Sigmoid colon (tissue), 7 donors: ENCODE measurements around the gene TUBA8. TPM values are rescaled to one million over a fixed set of nuclear protein-coding genes. Genes with fewer than 3 reads are reported as not detected.

Experiments
- DNase-seq: peaks from one replicate; pipeline ENCODE4 v3.0.0-alpha.2; 2019
- H3K27ac ChIP-seq, 4 donors: fragments of 200-600 bp; sonication (generic); one replicate each; pipeline ENCODE4 v1.5.1; 2016 to 2019; ENCODE audit warnings: mild to moderate bottlenecking in 1 of 4
- H3K27me3 ChIP-seq, 3 donors: fragments of 200-600 bp; sonication (generic); one replicate each; pipeline ENCODE4 v1.5.1; 2019; ENCODE audit warnings: mild to moderate bottlenecking in 1 of 3
- H3K36me3 ChIP-seq, 4 donors: fragments of 200-600 bp; sonication (generic); one replicate each; pipeline ENCODE4 v1.5.1; 2016 to 2019
- H3K4me1 ChIP-seq, 4 donors: fragments of 200-600 bp; sonication (generic); one replicate each; pipeline ENCODE4 v1.5.1; 2017 to 2019
- H3K4me3 ChIP-seq, 4 donors: fragments of 200-600 bp; sonication (generic); one replicate each; pipeline ENCODE4 v1.5.1; 2017 to 2019; ENCODE audit warnings: mild to moderate bottlenecking in 2 of 4, moderate library complexity in 1 of 4
- H3K9me3 ChIP-seq, 4 donors: fragments of 200-600 bp in 3 of 4; sonication (generic) in 3 of 4; one replicate each; pipeline versions ENCODE4 v1.5.1 to v1.6.1; 2013 to 2019
- EP300 ChIP-seq, 4 donors: sonication (generic); formaldehyde crosslinking; IDR thresholded peaks; one replicate each; pipeline ENCODE4 v1.6.1; 2017; ENCODE audit warnings: antibody characterized with exemption in 4 of 4
- POLR2A ChIP-seq, 2 donors: fragments of 450-650 bp; IDR thresholded peaks; one replicate each; pipeline ENCODE4 v1.6.1; 2016; ENCODE audit warnings: antibody characterized with exemption in 2 of 2, mild to moderate bottlenecking in 2 of 2, moderate library complexity in 2 of 2
- POLR2AphosphoS5 ChIP-seq, 4 donors: sonication (generic); formaldehyde crosslinking; IDR thresholded peaks; one replicate each; pipeline ENCODE4 v1.6.1; 2017; ENCODE audit warnings: antibody characterized with exemption in 4 of 4
- WGBS, 2 donors: extraction: QIAGEN DNeasy Blood & Tissue Kit; methylation state at CpG; one replicate each; pipeline ENCODE4 v1.1.7; 2013; 5-methylcytosine and 5-hydroxymethylcytosine counted together
- intact Hi-C: fragments of 100-400 bp; cut with DNase I; formaldehyde crosslinking; loops from one replicate; pipeline ENCODE4 v1.15.1; 2023
- polyA plus RNA-seq, 3 donors: library from polyadenylated mRNA; stranded (reverse); fragments of 200-250 nt; gene quantifications; one replicate each; pipeline ENCODE4 v1.2.3, GENCODE V29; 2013
- total RNA-seq, 4 donors: library from RNA; depleted of rRNA; stranded (reverse); fragments of >200 nt; gene quantifications; one replicate each; pipeline ENCODE4 v1.1.0, GENCODE V29; 2016
- TF ChIP-seq, protein P1 (sequence below), 4 experiments: fragments of 450-650 bp in 3 of 4; fragments of 200-600 bp in 1 of 4; IDR thresholded peaks; one replicate each; pipeline ENCODE4 v1.5.1; 2016 to 2019; ENCODE audit warnings: antibody characterized with exemption in 4 of 4, mild to moderate bottlenecking in 3 of 4, moderate library complexity in 2 of 4
- donor health status: healthy with polysubstance abuse.
- donor health status: Bipolar disorder and iron deficiency.
- donor health status: healthy.

TUBA8 gene
- total and polyA plus RNA-seq, 7 donors: 0.81 to 3.3 (median 1.1) TPM

GRCh38 chr22:18144105-18144504 lies 33.5 kb downstream of the TUBA8 start:
- H3K4me1 ChIP-seq: peaks cover 0 to 3% (median 1%) of the 10 kb centered on the region in 4 donors
- DNase-seq: no peak
- H3K4me3 ChIP-seq: no peak overlapping the region
- no peaks in the 10 kb centered on the region for H3K36me3 ChIP-seq
- TF ChIP-seq POLR2A (IDR thresholded peaks at IDR 0.05) (no peak), EP300 (IDR thresholded peaks at IDR 0.05) (no peak), POLR2AphosphoS5 (IDR thresholded peaks at IDR 0.05) (no peak)
- intact Hi-C loops: loop anchor here (5.0 kb wide), 1 partner anchor 37 kb away; no protein-coding TSS in a partner anchor
- H3K27me3 ChIP-seq: no peaks in the 10 kb centered on the region
- H3K9me3 ChIP-seq: no peaks in the 10 kb centered on the region
- no peak overlapping the region for H3K27ac ChIP-seq

DNA sequence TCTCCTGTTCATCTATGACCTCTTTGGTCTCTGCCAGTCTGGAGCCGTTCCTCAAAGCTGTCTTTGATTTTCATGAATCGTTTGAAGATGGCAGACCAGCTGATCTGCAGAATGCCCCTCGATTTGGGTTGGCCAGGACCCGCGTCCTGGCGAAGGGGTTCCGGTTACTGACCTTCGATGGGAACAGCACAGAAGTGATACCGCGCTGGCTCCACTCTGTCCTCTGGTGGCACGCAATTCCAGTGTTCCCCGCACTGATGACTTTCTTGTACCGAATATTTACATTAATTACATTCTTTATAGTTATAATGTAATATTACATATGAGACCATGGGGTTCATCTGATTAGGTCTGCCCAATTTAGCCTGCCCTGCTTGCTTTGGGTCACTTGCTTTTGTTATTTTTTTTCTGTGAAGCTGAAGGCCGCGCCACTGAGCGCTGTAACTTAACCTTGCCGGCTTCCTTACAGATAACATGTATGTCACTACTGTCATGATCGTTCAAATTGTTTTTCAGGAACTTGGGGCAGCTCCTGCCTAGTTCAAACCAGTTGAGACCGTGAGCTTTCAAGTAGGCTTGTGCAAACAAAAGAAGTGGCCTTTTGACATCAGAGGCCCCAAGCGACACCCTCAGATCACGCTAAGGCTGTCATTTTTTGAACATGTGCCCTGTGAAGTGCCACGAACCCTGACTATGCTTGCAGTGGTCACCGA lies 35.2 kb downstream of the TUBA8 start:
- 83 to 90% methylated on average over 23 of the region's 23 CpGs for WGBS, 2 donors
- intact Hi-C loops: no loop called here
- H3K4me1 ChIP-seq: peaks cover 0 to 13% (median 6%) of the 10 kb centered on the region in 4 donors
- DNase-seq: no peak
- H3K9me3 ChIP-seq: no peaks in the 10 kb centered on the region
- no peak overlapping the region for H3K4me3 ChIP-seq
- TF ChIP-seq, protein P1, sequence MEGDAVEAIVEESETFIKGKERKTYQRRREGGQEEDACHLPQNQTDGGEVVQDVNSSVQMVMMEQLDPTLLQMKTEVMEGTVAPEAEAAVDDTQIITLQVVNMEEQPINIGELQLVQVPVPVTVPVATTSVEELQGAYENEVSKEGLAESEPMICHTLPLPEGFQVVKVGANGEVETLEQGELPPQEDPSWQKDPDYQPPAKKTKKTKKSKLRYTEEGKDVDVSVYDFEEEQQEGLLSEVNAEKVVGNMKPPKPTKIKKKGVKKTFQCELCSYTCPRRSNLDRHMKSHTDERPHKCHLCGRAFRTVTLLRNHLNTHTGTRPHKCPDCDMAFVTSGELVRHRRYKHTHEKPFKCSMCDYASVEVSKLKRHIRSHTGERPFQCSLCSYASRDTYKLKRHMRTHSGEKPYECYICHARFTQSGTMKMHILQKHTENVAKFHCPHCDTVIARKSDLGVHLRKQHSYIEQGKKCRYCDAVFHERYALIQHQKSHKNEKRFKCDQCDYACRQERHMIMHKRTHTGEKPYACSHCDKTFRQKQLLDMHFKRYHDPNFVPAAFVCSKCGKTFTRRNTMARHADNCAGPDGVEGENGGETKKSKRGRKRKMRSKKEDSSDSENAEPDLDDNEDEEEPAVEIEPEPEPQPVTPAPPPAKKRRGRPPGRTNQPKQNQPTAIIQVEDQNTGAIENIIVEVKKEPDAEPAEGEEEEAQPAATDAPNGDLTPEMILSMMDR (IDR thresholded peaks at IDR 0.05): no peak
- H3K27me3 ChIP-seq: no peaks in the 10 kb centered on the region
- no peak overlapping the region for H3K27ac ChIP-seq
- H3K36me3 ChIP-seq: no peaks in the 10 kb centered on the region

DNA sequence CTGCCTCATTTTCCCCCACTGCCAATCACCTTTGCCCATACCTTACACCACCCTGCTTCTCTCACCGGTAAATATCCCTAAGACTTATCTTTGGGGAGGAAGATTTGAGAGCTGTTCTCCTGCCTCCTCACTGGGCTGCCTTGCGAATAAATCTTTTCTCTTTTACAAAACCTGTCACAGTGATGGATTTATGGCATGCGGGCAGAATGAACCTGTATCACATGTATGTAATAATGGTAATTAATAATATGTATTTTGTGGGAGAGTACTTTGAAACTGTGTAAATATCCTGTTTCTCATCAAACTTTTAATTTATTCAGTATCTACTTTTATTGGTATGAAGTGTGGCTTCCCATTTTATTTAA lies 35.8 kb downstream of the TUBA8 start:
- H3K36me3 ChIP-seq: no peaks in the 10 kb centered on the region
- TF ChIP-seq POLR2AphosphoS5 (IDR thresholded peaks at IDR 0.05) (no peak), POLR2A (IDR thresholded peaks at IDR 0.05) (no peak), EP300 (IDR thresholded peaks at IDR 0.05) (no peak)
- TF ChIP-seq, protein P1 (IDR thresholded peaks at IDR 0.05): no peak
- intact Hi-C loops: no loop called here
- 89% methylated on average over 3 of the region's 3 CpGs for WGBS, 2 donors
- no peaks in the 10 kb centered on the region for H3K9me3 ChIP-seq
- DNase-seq: no peak
- peaks cover 0 to 13% (median 6%) of the 10 kb centered on the region in 4 donors for H3K4me1 ChIP-seq
- no peak overlapping the region for H3K27ac ChIP-seq
- H3K27me3 ChIP-seq: no peaks in the 10 kb centered on the region
- H3K4me3 ChIP-seq: no peak overlapping the region

- WGBS, 2 donors: 96% methylated on average over 5 of the region's 5 CpGs
- Histone ChIP-seq H3K27ac (peak overlapping the region in 1 of 4 donors; percentile 33), H3K4me3 (no peak overlapping the region), H3K4me1 (peaks cover 0 to 13% (median 6%) of the 10 kb centered on the region in 4 donors), H3K9me3 (no peaks in the 10 kb centered on the region), H3K27me3 (no peaks in the 10 kb centered on the region), H3K36me3 (no peaks in the 10 kb centered on the region)
- TF ChIP-seq EP300 (IDR thresholded peaks at IDR 0.05) (no peak), POLR2A (IDR thresholded peaks at IDR 0.05) (no peak), POLR2AphosphoS5 (IDR thresholded peaks at IDR 0.05) (no peak)
- TF ChIP-seq, protein P1 (IDR thresholded peaks at IDR 0.05): no peak
- DNase-seq: no peak
- intact Hi-C loops: no loop called here
Measured at GRCh38 chr22:18147791-18148190, 37.2 kb downstream of the TUBA8 start.

DNA sequence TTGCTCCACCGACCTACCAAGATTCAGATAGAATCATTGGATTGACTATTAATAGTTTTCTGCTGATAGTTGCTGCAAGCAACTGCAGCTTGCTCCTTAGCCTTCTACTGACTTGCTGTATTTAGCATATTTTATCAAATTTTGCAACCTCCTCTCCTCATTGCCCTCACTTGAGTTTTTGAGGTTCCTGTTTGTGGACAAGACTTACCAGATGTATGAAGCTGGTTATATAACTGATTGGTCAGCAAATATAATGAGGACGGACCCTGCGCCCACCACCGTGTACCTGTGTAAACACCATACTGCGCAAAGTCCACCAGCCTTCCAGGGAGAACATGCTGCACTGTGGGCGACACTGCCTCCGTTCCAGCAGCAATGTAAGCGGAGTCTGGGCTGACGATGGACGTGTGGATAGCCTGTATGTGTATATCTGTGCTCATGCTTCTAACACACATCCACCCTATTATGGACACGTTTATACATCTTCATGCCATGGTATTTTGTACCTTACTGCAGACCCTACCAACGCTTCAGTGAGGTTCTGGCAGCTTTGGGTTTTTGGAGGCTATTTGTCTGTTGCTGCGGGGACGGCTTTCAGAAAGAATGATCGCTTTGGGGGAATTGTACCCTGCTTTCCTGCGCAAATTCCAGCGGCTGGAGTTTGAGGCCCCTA lies 37.8 kb downstream of the TUBA8 start:
- no peak overlapping the region for H3K27ac ChIP-seq
- intact Hi-C loops: no loop called here
- H3K4me3 ChIP-seq: no peak overlapping the region
- H3K4me1 ChIP-seq: peaks cover 0 to 13% (median 6%) of the 10 kb centered on the region in 4 donors
- no peaks in the 10 kb centered on the region for H3K9me3 ChIP-seq
- DNase-seq: no peak
- no peaks in the 10 kb centered on the region for H3K27me3 ChIP-seq
- TF ChIP-seq, protein P1 (IDR thresholded peaks at IDR 0.05): no peak
- no peak for TF ChIP-seq POLR2AphosphoS5 (IDR thresholded peaks at IDR 0.05)
- no peak for TF ChIP-seq EP300 (IDR thresholded peaks at IDR 0.05)
- no peak for TF ChIP-seq POLR2A (IDR thresholded peaks at IDR 0.05)
- no peaks in the 10 kb centered on the region for H3K36me3 ChIP-seq
- WGBS, 2 donors: 80 to 92% methylated on average over 17 of the region's 17 CpGs
